HEK293 (cell line): ENCODE measurements around the gene NOL4L.

Source experiments
- ATF2 ChIP-seq: fragments of 450-650 bp; formaldehyde crosslinking; IDR thresholded peaks from 2 replicates; pipeline ENCODE4 v1.5.1; 2016; ENCODE audit warnings: missing biosample characterization, missing genetic modification characterization, low read depth
- CTCF ChIP-seq: fragments of 450-650 bp; formaldehyde crosslinking; IDR thresholded peaks from 2 replicates; pipeline ENCODE4 v1.5.1; 2016; ENCODE audit warnings: missing biosample characterization, missing genetic modification characterization
- HIC1 ChIP-seq: fragments of 450-650 bp; formaldehyde crosslinking; IDR thresholded peaks from 2 replicates; pipeline ENCODE4 v1.5.1; 2016; ENCODE audit warnings: missing biosample characterization, missing genetic modification characterization
- ZBTB20 ChIP-seq: fragments of 450-650 bp; formaldehyde crosslinking; IDR thresholded peaks from 2 replicates; pipeline ENCODE4 v1.5.1; 2016; ENCODE audit warnings: missing biosample characterization, missing genetic modification characterization
- ZBTB21 ChIP-seq: fragments of 450-650 bp; formaldehyde crosslinking; IDR thresholded peaks from 2 replicates; pipeline ENCODE4 v1.5.1; 2017; ENCODE audit warnings: missing biosample characterization, missing genetic modification characterization
- ZBTB44 ChIP-seq: fragments of 450-650 bp; IDR thresholded peaks from 2 replicates; pipeline ENCODE4 v1.5.1; 2018; ENCODE audit warnings: missing biosample characterization, mild to moderate bottlenecking, missing genetic modification characterization
- ZNF184 ChIP-seq: fragments of 450-650 bp; IDR thresholded peaks from 2 replicates; pipeline ENCODE4 v1.5.1; 2018; ENCODE audit warnings: missing biosample characterization, mild to moderate bottlenecking, missing genetic modification characterization
- ZNF639 ChIP-seq: fragments of 450-650 bp; formaldehyde crosslinking; IDR thresholded peaks from 2 replicates; pipeline ENCODE4 v1.5.1; 2016; ENCODE audit warnings: missing biosample characterization, missing genetic modification characterization

- TF ChIP-seq HIC1 (tag by site-specific recombination) (no peak), CTCF (tag by site-specific recombination) (no peak), ZBTB20 (tag by site-specific recombination) (no peak), ZNF639 (tag by site-specific recombination) (no peak), ZBTB44 (no peak), ATF2 (tag by site-specific recombination) (no peak), ZBTB21 (no peak), ZNF184 (tag by site-specific recombination) (no peak)
These were observed 24.6 kb downstream of the NOL4L start for GRCh38 chr20:32560482-32560988.
